ENCODE results near the gene PRX.
"Not testable (repeated sequence)": the region's sequence is repeated elsewhere in the genome, so short reads cannot be mapped to it uniquely, and the experiment has no call there.

PRX gene, protein sequence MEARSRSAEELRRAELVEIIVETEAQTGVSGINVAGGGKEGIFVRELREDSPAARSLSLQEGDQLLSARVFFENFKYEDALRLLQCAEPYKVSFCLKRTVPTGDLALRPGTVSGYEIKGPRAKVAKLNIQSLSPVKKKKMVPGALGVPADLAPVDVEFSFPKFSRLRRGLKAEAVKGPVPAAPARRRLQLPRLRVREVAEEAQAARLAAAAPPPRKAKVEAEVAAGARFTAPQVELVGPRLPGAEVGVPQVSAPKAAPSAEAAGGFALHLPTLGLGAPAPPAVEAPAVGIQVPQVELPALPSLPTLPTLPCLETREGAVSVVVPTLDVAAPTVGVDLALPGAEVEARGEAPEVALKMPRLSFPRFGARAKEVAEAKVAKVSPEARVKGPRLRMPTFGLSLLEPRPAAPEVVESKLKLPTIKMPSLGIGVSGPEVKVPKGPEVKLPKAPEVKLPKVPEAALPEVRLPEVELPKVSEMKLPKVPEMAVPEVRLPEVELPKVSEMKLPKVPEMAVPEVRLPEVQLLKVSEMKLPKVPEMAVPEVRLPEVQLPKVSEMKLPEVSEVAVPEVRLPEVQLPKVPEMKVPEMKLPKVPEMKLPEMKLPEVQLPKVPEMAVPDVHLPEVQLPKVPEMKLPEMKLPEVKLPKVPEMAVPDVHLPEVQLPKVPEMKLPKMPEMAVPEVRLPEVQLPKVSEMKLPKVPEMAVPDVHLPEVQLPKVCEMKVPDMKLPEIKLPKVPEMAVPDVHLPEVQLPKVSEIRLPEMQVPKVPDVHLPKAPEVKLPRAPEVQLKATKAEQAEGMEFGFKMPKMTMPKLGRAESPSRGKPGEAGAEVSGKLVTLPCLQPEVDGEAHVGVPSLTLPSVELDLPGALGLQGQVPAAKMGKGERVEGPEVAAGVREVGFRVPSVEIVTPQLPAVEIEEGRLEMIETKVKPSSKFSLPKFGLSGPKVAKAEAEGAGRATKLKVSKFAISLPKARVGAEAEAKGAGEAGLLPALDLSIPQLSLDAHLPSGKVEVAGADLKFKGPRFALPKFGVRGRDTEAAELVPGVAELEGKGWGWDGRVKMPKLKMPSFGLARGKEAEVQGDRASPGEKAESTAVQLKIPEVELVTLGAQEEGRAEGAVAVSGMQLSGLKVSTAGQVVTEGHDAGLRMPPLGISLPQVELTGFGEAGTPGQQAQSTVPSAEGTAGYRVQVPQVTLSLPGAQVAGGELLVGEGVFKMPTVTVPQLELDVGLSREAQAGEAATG (N-terminal part only)

GRCh38 chr19:40413291-40413845 is at the start of gene PRX:
Gene PRX (minus strand): TSS chr19:40413378. CDS start chr19:40407932, 5,446 bp downstream.
- H3K36me3 Mint-ChIP-seq = no peaks in the 10 kb centered on the region
- no peak within 1 kb of the TSS for H3K27ac Mint-ChIP-seq
- H3K4me1 Mint-ChIP-seq = peaks cover 8% of the 10 kb centered on the region
- no peaks in the 10 kb centered on the region for H3K27me3 Mint-ChIP-seq
- no peak within 1 kb of the TSS for H3K4me3 Mint-ChIP-seq
- no peaks in the 10 kb centered on the region for H3K9me3 Mint-ChIP-seq

- Mint-ChIP-seq H3K36me3 (no peaks in the 10 kb centered on the region), H3K4me3 (no peak overlapping the region), H3K4me1 (peaks cover 25% of the 10 kb centered on the region), H3K9me3 (no peaks in the 10 kb centered on the region), H3K27me3 (peaks cover 3% of the 10 kb centered on the region), H3K27ac (no peak overlapping the region)
Measured at GRCh38 chr19:40461669-40462221, 48.6 kb upstream of the PRX start.

- Mint-ChIP-seq H3K9me3 (no peaks in the 10 kb centered on the region), H3K4me1 (peaks cover 12% of the 10 kb centered on the region), H3K36me3 (no peaks in the 10 kb centered on the region), H3K4me3 (no peak overlapping the region), H3K27me3 (no peaks in the 10 kb centered on the region), H3K27ac (no peak overlapping the region)
Measured at GRCh38 chr19:40460185-40460584, 47.0 kb upstream of the PRX start.

GRCh38 chr19:40458597-40458974 is 45.4 kb upstream of the PRX start:
- H3K4me3 Mint-ChIP-seq = no peak overlapping the region
- H3K4me1 Mint-ChIP-seq = peaks cover 3% of the 10 kb centered on the region
- H3K27me3 Mint-ChIP-seq = no peaks in the 10 kb centered on the region
- H3K36me3 Mint-ChIP-seq = no peaks in the 10 kb centered on the region
- H3K27ac Mint-ChIP-seq = no peak overlapping the region
- no peaks in the 10 kb centered on the region for H3K9me3 Mint-ChIP-seq

- H3K36me3 Mint-ChIP-seq = no peaks in the 10 kb centered on the region
- H3K4me3 Mint-ChIP-seq = no peak overlapping the region
- H3K27me3 Mint-ChIP-seq = no peaks in the 10 kb centered on the region
- no peak overlapping the region for H3K27ac Mint-ChIP-seq
- H3K4me1 Mint-ChIP-seq = peaks cover 3% of the 10 kb centered on the region
- H3K9me3 Mint-ChIP-seq = no peaks in the 10 kb centered on the region
Measured at GRCh38 chr19:40457953-40458596, 44.9 kb upstream of the PRX start.

GRCh38 chr19:40457048-40457447 is 43.9 kb upstream of the PRX start:
- no peaks in the 10 kb centered on the region for H3K9me3 Mint-ChIP-seq
- no peak overlapping the region for H3K4me3 Mint-ChIP-seq
- H3K27me3 Mint-ChIP-seq = no peaks in the 10 kb centered on the region
- H3K27ac Mint-ChIP-seq = no peak overlapping the region
- H3K36me3 Mint-ChIP-seq = no peaks in the 10 kb centered on the region
- peaks cover 3% of the 10 kb centered on the region for H3K4me1 Mint-ChIP-seq

- not testable (repeated sequence) for H3K27me3 Mint-ChIP-seq, H3K36me3 Mint-ChIP-seq, H3K27ac Mint-ChIP-seq, H3K9me3 Mint-ChIP-seq, H3K4me1 Mint-ChIP-seq, H3K4me3 Mint-ChIP-seq
Measured at GRCh38 chr19:40453943-40454342, 40.8 kb upstream of the PRX start.

DNA sequence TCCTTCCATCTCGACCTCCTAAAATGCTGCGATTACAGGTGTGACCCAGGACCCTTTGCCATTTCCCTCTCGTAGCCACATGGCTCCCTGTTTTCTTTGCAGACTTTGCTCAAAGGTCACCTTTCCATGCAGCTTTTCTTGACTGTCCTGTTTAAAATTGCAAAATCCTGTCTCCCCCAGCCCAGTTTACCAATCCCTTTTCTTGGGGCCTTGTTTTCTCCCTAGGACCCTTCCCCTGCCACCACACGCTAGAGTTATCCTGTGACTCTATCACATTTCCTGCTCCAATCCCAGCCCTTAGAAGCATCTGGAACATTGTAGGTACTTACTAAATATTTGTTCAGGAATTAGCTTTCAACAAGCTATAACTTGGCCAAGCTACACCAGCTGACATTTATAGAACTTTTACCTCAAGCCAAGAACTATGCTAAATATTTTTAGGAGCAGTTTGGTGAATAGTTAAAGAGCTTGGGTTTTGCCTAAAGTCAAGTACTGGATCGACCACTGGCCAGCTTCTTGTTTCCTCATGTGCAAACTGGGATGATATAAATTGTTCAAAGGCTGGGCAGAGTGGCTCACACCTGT is 40.1 kb upstream of the PRX start:
- Mint-ChIP-seq H3K4me3 (no peak overlapping the region), H3K9me3 (no peaks in the 10 kb centered on the region), H3K27ac (no peak overlapping the region), H3K27me3 (no peaks in the 10 kb centered on the region), H3K4me1 (no peaks in the 10 kb centered on the region), H3K36me3 (no peaks in the 10 kb centered on the region)

GRCh38 chr19:40452016-40452415 is 38.8 kb upstream of the PRX start:
- no peak overlapping the region for H3K4me3 Mint-ChIP-seq
- H3K36me3 Mint-ChIP-seq = no peaks in the 10 kb centered on the region
- no peaks in the 10 kb centered on the region for H3K9me3 Mint-ChIP-seq
- H3K27me3 Mint-ChIP-seq = no peaks in the 10 kb centered on the region
- H3K27ac Mint-ChIP-seq = no peak overlapping the region
- no peaks in the 10 kb centered on the region for H3K4me1 Mint-ChIP-seq

DNA sequence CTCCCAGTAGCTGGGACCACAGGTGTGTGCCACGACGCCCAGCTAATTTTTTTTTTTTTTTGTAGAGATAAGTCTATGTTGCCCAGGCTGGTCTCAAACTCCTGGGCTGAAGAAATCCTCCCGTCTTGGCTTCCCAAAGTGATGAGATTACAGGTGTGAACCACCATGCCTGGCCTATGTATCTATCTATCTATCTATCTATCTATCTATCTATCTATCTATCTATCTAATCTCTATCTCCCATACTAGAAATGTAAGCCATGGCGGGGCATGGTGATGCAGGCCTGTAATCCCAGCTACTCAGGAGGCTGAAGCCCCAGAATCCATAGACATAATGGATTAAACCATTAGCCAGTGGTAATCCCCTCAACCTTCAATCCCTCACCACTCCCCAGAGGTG is 37.5 kb upstream of the PRX start:
- Mint-ChIP-seq H3K4me1 (no peaks in the 10 kb centered on the region), H3K9me3 (no peaks in the 10 kb centered on the region), H3K4me3 (no peak overlapping the region), H3K36me3 (no peaks in the 10 kb centered on the region), H3K27me3 (no peaks in the 10 kb centered on the region), H3K27ac (no peak overlapping the region)

DNA sequence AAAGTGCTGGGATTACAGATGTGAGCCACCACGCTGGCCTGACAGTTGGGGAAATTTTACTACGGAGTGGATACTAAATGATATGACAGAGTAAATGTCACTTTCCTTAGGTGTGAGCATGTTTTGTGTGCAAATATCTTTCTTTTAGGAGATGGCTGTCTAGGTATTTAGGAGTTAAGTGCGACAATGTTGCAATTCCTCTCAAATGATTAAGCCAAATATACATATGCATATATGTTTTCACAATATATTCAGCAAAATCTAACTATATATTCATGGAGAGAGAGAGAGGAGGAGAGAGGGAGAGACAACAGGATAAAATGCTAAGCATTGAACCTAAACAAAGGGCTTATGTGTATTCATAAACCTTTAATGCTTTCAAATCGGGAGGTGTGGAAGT is 36.3 kb upstream of the PRX start:
- H3K27me3 Mint-ChIP-seq = no peaks in the 10 kb centered on the region
- H3K27ac Mint-ChIP-seq = no peak overlapping the region
- H3K9me3 Mint-ChIP-seq = no peaks in the 10 kb centered on the region
- peaks cover 5% of the 10 kb centered on the region for H3K4me1 Mint-ChIP-seq
- no peak overlapping the region for H3K4me3 Mint-ChIP-seq
- H3K36me3 Mint-ChIP-seq = no peaks in the 10 kb centered on the region

- Mint-ChIP-seq H3K27me3 (no peaks in the 10 kb centered on the region), H3K36me3 (no peaks in the 10 kb centered on the region), H3K4me3 (peak overlapping the region; percentile 58), H3K9me3 (no peaks in the 10 kb centered on the region), H3K27ac (no peak overlapping the region), H3K4me1 (peaks cover 20% of the 10 kb centered on the region)
Measured at GRCh38 chr19:40446263-40446784, 33.1 kb upstream of the PRX start.

GRCh38 chr19:40445780-40446262 is 32.6 kb upstream of the PRX start:
- Mint-ChIP-seq H3K27me3 (no peaks in the 10 kb centered on the region), H3K36me3 (no peaks in the 10 kb centered on the region), H3K27ac (peak overlapping the region; percentile 30), H3K9me3 (no peaks in the 10 kb centered on the region), H3K4me1 (peaks cover 20% of the 10 kb centered on the region), H3K4me3 (peak overlapping the region; percentile 61)

- Mint-ChIP-seq H3K4me3 (peak overlapping the region; percentile 98), H3K9me3 (no peaks in the 10 kb centered on the region), H3K4me1 (peaks cover 20% of the 10 kb centered on the region), H3K27me3 (no peaks in the 10 kb centered on the region), H3K27ac (peak overlapping the region; percentile 85), H3K36me3 (no peaks in the 10 kb centered on the region)
Measured at GRCh38 chr19:40444825-40445312, 31.7 kb upstream of the PRX start.

All from activated naive CD4-positive, alpha-beta T cell treated with anti-CD3 and anti-CD28 coated beads, Interleukin-2, amount 50 U/mL, for 24 hours (primary cell).